ENCODE data around the gene GNB5.

Gene GNB5

DNA sequence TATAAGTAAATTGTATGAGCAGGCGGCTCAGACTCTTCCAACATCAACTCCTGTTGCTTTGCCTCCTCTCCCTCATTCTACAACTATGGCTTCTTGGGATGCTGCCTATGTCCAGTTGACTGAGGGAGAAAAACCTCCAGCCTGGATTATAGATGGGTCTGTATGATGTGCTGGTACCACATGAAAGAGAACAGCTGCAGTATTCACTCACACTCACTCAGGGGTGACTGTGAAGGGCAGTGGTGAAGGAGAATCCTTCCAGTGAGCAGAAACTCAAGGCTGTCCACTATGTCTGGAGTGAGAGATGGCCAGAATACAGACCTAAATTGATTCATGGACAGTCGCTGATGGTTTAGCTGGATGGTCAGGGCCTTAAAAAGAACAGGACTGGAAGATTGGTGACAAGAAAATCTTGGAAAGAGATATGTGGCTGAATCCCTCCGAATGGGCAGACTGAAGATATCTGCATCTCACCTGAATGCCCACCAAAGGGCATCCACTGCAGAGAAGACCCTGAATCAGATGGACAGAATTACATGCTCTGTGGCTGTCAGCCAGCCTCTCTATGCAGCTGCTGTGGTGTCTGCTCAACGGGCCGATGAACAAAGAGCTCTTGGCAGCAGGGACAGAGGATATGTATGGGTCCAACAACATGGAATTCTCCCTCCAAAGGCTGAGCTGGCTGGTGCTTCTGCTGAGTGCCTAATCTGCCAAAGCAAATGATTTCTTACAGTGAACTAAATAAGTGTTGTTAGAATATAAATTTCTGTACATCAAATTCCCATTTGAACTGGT, 76.7 kb downstream of the GNB5 start:
- ChIA-PET POLR2A (ENCODE audit: low non-redundant PET) (no interaction called here), CTCF (no interaction called here)
- H3K27ac ChIP-seq: no peak overlapping the region
- DNase-seq (ENCODE audit: low spot score): no peak
- TF ChIP-seq, protein P1, sequence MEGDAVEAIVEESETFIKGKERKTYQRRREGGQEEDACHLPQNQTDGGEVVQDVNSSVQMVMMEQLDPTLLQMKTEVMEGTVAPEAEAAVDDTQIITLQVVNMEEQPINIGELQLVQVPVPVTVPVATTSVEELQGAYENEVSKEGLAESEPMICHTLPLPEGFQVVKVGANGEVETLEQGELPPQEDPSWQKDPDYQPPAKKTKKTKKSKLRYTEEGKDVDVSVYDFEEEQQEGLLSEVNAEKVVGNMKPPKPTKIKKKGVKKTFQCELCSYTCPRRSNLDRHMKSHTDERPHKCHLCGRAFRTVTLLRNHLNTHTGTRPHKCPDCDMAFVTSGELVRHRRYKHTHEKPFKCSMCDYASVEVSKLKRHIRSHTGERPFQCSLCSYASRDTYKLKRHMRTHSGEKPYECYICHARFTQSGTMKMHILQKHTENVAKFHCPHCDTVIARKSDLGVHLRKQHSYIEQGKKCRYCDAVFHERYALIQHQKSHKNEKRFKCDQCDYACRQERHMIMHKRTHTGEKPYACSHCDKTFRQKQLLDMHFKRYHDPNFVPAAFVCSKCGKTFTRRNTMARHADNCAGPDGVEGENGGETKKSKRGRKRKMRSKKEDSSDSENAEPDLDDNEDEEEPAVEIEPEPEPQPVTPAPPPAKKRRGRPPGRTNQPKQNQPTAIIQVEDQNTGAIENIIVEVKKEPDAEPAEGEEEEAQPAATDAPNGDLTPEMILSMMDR (conservative IDR thresholded peaks at IDR 0.05; ENCODE audit: low read depth): no peak

DNA sequence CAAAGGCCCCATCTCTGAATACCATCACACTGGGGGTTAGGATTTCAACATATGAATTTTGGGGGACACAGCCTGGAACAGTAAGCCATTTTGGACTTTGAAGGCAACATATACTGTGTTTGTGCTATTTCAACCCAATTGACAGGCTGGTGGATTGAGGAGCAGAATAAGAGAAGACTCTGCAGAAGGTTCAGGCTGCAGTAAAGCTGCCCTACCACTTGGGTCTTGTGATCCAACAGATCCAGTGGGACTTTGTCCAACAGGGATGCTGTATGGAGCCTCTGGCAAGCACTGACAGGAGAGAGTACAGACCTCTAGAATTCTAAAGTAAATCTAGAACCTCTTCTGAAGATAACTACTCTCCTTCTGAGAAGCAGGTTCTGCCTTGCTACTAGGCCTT, 77.5 kb downstream of the GNB5 start:
- no peak for DNase-seq (ENCODE audit: low spot score)
- H3K27ac ChIP-seq: no peak overlapping the region
- POLR2A ChIA-PET (ENCODE audit: low non-redundant PET): no interaction called here
- CTCF ChIA-PET: interaction anchor here (0.6 kb wide), 1 partner anchor 44 kb away, joined by 3 read pairs; no protein-coding TSS in a partner anchor
- TF ChIP-seq, protein P1 (conservative IDR thresholded peaks at IDR 0.05; ENCODE audit: low read depth): no peak

DNA sequence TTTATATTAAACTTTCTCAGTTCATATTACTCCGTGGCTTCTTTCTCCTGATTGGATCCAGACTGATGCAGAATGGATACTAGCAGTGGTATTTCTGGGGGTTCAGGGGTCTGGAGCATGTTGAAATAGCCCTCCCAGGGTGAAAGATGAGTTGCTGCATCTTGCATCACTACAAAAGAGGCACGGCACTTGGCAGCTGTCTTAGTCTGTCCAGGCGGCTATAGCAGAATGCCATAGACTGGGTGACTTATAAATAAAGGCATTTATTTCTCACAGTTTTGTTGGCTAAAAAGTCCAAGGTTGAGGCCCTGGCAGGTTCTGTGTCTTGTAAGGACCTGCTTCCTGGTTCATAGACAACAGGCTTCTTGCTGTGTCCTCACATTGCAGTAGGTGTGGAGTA, 78.0 kb downstream of the GNB5 start:
- ChIA-PET POLR2A (ENCODE audit: low non-redundant PET) (no interaction called here), CTCF (interaction anchor here (0.6 kb wide), 1 partner anchor 44 kb away, joined by 3 read pairs; no protein-coding TSS in a partner anchor)
- TF ChIP-seq, protein P1 (conservative IDR thresholded peaks at IDR 0.05; ENCODE audit: low read depth): no peak
- peak overlapping the region; percentile 30 for H3K27ac ChIP-seq
- no peak for DNase-seq (ENCODE audit: low spot score)

DNA sequence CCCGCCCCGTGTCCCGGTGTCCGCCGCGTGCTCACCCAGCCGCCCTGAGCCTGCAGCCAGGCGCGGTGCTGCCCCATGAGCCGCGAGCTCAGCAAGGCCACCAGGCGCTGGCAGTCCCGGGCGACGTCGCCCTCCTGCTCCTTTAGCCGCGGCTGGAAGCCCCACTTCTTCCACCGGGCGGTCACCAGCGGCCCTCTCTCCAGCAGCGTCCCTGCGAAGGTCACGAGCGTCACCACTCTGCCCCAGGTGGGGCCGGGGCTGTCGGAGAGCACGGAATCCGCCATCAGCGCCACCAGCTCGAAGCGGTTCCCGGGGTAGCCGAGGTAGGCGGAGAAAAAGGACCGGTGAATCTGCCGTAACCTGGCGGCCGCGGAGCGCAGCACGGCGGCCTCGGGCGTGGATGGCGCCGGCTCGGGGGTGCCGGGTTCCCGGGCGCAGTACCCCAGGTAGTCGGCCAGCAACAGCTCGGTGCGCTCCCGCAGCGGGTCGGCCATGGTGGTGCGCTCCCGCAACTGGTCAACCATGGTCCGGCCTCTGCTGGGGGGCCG, 78.9 kb downstream of the GNB5 start:
- TF ChIP-seq, protein P1 (conservative IDR thresholded peaks at IDR 0.05; ENCODE audit: low read depth): no peak
- no peak for DNase-seq (ENCODE audit: low spot score)
- CTCF ChIA-PET: interaction anchor here (0.7 kb wide), 1 partner anchor 237 kb away, joined by 3 read pairs; no protein-coding TSS in a partner anchor
- POLR2A ChIA-PET (ENCODE audit: low non-redundant PET): no interaction called here
- no peak overlapping the region for H3K27ac ChIP-seq

DNA sequence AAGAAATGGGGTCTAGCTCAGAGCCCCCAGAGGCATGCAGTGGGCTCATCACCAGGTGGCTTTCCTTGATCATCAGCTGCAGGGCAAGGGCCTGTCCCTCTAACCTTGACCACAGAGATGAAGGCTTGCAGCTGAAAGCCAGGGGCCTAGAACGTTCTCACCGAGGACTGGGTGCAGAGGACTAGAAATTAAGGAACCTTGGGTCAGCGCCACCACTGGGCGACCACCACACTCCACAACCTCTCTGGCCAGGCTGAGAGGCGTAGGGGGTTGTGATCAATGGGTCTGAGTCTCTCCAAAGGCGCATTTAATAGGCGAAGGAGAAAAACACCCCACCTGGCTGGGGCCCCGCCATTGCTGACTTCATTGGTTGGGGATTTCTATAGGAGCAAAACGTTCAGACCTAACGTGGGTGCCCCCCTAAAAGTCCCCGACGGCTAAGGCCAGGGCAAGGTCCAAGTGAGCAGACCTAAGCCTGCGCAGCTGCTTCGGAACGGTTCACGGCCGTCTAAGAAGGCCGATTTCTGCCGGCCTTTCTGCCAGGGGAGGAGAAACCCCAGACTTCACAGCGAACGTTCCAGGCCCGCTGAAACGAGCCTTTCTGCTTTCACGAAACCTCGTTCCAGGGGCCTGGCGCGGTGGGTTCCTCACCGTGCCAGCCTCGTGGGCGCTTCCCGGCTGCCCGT, 79.5 kb downstream of the GNB5 start:
- ChIA-PET POLR2A (ENCODE audit: low non-redundant PET) (no interaction called here), CTCF (interaction anchor here (0.6 to 0.7 kb wide), 2 partner anchors 237 to 1134 kb away, joined by 3 read pairs; no protein-coding TSS in a partner anchor)
- DNase-seq (ENCODE audit: low spot score): no peak
- no peak overlapping the region for H3K27ac ChIP-seq
- TF ChIP-seq, protein P1 (conservative IDR thresholded peaks at IDR 0.05; ENCODE audit: low read depth): no peak

DNA sequence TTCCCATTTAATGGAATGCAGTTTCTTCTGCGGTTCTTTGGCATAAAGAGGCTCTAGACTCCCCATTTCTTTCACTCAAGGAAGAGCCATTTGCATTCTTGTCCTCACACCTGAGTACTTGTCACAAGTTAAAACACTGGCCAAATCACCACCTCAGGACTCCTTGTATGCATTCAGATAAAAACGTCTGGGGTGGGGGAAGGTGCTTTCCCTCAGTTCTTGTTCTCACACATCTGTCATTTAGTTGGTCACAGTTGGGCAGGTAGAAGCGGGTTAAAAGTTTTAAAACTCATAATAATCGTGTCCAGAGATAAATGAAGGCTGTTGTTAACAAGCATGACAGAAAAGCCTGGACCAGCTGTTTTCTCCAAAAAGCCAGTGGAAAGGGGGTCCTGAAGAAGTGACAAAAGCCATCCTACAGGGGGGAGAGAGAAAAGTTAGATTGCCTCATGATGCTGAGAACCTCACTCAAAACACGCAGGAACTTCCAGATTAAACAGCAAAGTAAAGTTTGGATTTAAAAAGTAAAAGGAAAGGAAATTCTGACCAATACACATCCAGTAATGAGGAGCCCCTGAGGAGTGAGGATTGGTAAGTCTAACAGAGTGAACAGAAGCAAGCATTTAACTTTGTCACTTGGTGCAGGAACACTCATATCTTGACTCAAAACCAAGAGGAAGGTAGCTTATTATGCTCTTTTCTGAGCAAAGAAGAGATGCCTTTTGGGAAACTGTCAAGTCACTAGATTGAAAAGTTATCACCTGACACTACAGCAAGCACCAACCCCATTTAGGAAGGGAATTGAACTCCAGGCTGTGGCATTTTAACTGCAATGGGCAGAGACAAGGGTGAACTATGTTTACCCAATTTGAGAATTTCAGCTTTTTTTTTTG, 81.4 kb downstream of the GNB5 start:
- TF ChIP-seq, protein P1 (conservative IDR thresholded peaks at IDR 0.05; ENCODE audit: low read depth): no peak
- DNase-seq (ENCODE audit: low spot score): no peak
- CTCF ChIA-PET: no interaction called here
- no peak overlapping the region for H3K27ac ChIP-seq
- POLR2A ChIA-PET (ENCODE audit: low non-redundant PET): no interaction called here

All from RWPE1 (cell line).